Activated T-cell treated with anti-CD3 and anti-CD28 coated beads, Interleukin-2, amount 50 U/mL, for 1 hour (primary cell): ENCODE results near the gene SLC10A1.

Experiments used
- DNase-seq: peaks from one replicate; pipeline ENCODE4 v3.0.0-alpha.2; 2020

SLC10A1 gene

GRCh38 chr14:69808919-69809808 lies 12.1 kb upstream of the SLC10A1 start:
- no peak for DNase-seq

GRCh38 chr14:69807192-69807591 lies 10.2 kb upstream of the SLC10A1 start:
- no peak for DNase-seq

- DNase-seq = no peak
Measured at GRCh38 chr14:69804902-69805301, 7.9 kb upstream of the SLC10A1 start.

- no peak for DNase-seq
Measured at GRCh38 chr14:69803753-69804152, 6.7 kb upstream of the SLC10A1 start.

- no peak for DNase-seq
Measured at GRCh38 chr14:69798339-69798735, 1.3 kb upstream of the SLC10A1 start.

- no peak for DNase-seq
Measured at GRCh38 chr14:69797573-69798338, 715 bp upstream of the SLC10A1 start.

- DNase-seq = no peak
Measured at GRCh38 chr14:69795691-69796090, 1.4 kb downstream of the SLC10A1 start.

- no peak for DNase-seq
Measured at GRCh38 chr14:69794791-69795190, 2.2 kb downstream of the SLC10A1 start.

- no peak for DNase-seq
Measured at GRCh38 chr14:69792887-69793421, 4.1 kb downstream of the SLC10A1 start.

GRCh38 chr14:69789118-69789640 lies 7.9 kb downstream of the SLC10A1 start:
- DNase-seq = no peak

- DNase-seq = no peak
Measured at GRCh38 chr14:69786603-69787002, 10.4 kb downstream of the SLC10A1 start.

- DNase-seq = no peak
Measured at GRCh38 chr14:69784942-69785341, 12.1 kb downstream of the SLC10A1 start.

GRCh38 chr14:69780952-69781351 lies 16.1 kb downstream of the SLC10A1 start:
- no peak for DNase-seq

- no peak for DNase-seq
Measured at GRCh38 chr14:69780092-69780491, 16.9 kb downstream of the SLC10A1 start.

- no peak for DNase-seq
Measured at GRCh38 chr14:69779088-69779487, 18.0 kb downstream of the SLC10A1 start.

GRCh38 chr14:69776875-69777453 lies 20.1 kb downstream of the SLC10A1 start:
- no peak for DNase-seq

GRCh38 chr14:69775012-69775411 lies 22.0 kb downstream of the SLC10A1 start:
- no peak for DNase-seq

- no peak for DNase-seq
Measured at GRCh38 chr14:69773571-69774276, 23.3 kb downstream of the SLC10A1 start.

- DNase-seq = no peak
Measured at GRCh38 chr14:69772082-69773017, 24.7 kb downstream of the SLC10A1 start.

GRCh38 chr14:69771136-69771535 lies 25.9 kb downstream of the SLC10A1 start:
- no peak for DNase-seq

GRCh38 chr14:69770559-69770958 lies 26.5 kb downstream of the SLC10A1 start:
- DNase-seq = no peak
